Right lung (tissue), 10 donors: ENCODE measurements around the gene MAP4K2. TPM values are rescaled to one million over a fixed set of nuclear protein-coding genes. Genes with fewer than 3 reads are reported as not detected.
"Not testable (repeated sequence)": the region's sequence is repeated elsewhere in the genome, so short reads cannot be mapped to it uniquely, and the experiment has no call there.

Experiments used
- DNase-seq, 2 donors: peaks; one replicate each; pipeline ENCODE4 v3.0.0-alpha.2; 2013
- long read RNA-seq, 8 donors: transcript quantifications; one replicate each; lab custom pipeline, GENCODE V29; 2026
- polyA plus RNA-seq, 5 donors: library from polyadenylated mRNA; unstranded; fragments of 120-200 nt; gene quantifications; one replicate each; pipeline versions ENCODE4 v1.2.1 to v1.2.3, GENCODE V29; 2013; ENCODE audit warnings: inconsistent platforms in 1 of 5, low replicate concordance in 1 of 5; ENCODE audit not compliant: insufficient read length in 5 of 5, insufficient read depth in 1 of 5

MAP4K2 gene
- polyA plus RNA-seq = 10 to 100 TPM; 31.6 to 46.6 (median 42.1) TPM
- long read RNA-seq, donor 1, partial matches to known transcripts = 14 of 14 reads
- long read RNA-seq, donor 1, other reads (novel, unspliced or antisense) = 0 of 14 reads
- long read RNA-seq, donor 2 = 0 reads
- long read RNA-seq, donor 3 = 0 reads
- long read RNA-seq, donor 4 = 0 reads
- long read RNA-seq, donor 5 = 0 reads
- long read RNA-seq, donor 6, full-length matches to known transcripts = 3 of 10 reads
- long read RNA-seq, donor 6, partial matches to known transcripts = 7 of 10 reads
- long read RNA-seq, donor 6, other reads (novel, unspliced or antisense) = 0 of 10 reads
- long read RNA-seq, donor 7, full-length matches to known transcripts = 2 of 2 reads
- long read RNA-seq, donor 7, partial matches to known transcripts = 0 of 2 reads
- long read RNA-seq, donor 7, other reads (novel, unspliced or antisense) = 0 of 2 reads
- long read RNA-seq, donor 8, full-length matches to known transcripts = 1 of 1 reads
- long read RNA-seq, donor 8, partial matches to known transcripts = 0 of 1 reads
- long read RNA-seq, donor 8, other reads (novel, unspliced or antisense) = 0 of 1 reads

DNA sequence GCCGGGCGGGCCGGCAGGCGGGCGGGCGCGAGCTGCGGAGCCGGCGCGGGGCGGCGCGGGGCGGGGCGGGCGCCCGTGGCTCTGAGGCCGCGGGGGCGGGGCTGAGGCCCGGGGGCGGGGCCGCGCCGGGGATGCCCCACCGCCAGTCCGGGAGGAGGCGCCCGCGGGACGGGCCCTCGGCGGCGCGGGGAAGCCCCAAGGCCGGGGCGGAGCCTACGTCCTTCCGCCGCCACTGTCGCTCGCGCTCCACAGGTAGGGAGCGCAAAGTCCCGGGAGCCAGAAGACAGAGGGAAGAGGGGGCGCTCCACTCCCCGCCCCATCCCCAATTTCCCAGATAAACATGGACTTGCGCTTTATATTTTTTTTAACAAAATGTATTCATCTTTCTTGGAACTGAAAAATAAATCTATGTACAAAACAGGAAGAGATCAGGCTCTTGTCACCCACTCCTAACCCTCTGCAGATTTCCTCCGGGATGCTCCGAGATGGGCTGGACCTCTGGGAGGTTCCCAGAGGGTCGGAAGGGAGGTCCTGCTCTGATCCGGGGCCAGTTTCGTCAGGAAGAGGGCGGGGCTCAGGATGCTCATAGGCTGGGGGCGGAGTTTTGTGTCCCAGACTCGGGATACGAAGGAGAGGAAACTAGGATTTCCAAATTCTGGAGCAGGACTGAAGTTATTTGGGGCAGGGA, at the start of gene MAP4K2:
Gene MAP4K2 (minus strand): TSS at position 57 of the 688 bp plus-strand sequence. CDS start 65 bp downstream, outside the sequence.
- DNase-seq = peak; percentile 84 to 89

DNA sequence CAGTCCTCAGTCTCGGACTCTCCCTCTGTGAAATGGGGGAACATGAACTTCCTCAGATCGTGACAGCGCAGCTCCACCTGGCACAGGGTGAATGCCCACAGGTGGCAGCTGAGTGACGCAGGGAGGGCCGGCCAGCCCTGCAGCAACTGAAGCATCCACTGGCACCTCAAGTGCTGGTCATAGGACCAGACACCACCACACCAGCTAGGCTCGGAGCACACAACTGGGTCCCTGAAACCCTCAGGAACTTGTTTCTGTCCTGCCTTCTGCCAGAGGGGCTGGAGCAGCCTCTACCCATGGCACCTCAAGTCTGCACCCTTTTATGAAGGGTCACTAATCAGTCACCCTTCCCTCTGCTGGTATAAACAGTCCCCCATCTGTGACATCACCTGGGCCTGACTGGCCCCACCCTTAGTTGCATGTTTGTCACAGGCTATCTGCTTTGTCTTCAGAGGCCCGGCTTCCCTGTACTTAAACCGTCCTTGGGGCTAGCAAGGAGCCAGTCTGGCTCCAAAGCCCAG, 48.9 kb upstream of the MAP4K2 start:
- no peak for DNase-seq

DNA sequence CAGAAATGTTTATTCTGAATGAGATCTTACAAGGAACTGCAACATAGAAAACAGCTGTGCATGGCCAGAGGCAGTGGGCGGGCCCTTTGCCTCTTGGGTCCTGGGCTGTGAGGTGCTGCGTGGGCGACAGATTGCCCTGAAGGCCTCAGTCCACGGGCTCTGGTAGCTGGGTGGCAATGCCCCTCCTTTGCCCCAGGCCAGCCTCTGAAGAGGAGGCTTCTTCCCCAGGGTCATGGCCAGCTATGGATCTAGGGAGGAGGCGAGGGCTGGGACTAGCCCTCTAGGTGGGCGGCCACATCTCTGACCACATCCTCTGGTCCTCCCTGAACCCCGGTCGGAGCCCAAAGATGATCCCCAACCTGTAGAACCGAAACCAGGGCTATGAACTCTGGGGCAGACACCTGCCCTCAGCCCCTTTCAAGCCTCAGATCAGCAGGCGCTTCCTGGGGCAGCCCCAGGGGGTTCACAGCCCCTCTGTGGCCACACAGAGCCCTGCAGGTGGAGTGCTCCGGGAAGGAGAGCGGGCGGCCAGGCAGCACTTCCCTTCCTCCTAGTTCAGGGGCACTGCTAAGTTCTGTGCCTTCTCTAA, 48.1 kb upstream of the MAP4K2 start:
- no peak for DNase-seq

DNA sequence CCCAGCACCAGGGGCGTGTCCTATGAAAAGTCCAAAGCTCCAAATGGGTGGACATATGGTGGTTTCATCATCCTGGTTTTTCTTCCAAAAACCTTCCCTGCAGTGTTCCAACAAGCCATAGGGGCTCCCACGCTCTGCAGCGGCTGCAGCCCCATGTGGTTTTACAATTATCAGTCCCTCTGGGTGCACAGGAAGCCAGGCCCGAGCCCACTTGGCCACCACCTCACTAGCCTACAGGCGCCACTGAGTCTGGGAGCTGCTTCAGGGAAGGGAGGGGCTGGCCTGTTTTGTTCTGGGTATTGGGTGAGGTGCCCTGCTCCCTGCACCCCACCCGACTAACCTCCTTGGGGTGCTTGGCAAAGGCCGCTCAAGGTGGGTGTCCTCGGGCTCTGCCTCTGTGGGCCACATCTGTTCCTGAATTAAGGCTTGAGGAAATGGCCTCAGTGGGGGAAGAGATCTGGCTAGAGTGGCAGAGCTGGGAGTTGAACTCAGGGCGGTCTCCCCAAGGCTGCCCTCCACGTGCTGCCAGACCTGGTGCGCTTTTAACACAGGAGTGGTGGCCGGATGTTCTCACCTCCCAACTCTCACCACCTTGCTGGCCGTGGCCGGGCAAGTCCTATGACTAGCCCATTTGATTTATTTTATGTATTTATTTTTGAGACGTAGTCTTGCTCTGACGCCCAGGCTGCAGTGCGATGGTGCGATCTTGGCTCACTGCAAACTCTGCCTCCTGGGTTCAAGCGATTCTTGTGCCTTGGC, 46.8 kb upstream of the MAP4K2 start:
- DNase-seq = no peak

DNA sequence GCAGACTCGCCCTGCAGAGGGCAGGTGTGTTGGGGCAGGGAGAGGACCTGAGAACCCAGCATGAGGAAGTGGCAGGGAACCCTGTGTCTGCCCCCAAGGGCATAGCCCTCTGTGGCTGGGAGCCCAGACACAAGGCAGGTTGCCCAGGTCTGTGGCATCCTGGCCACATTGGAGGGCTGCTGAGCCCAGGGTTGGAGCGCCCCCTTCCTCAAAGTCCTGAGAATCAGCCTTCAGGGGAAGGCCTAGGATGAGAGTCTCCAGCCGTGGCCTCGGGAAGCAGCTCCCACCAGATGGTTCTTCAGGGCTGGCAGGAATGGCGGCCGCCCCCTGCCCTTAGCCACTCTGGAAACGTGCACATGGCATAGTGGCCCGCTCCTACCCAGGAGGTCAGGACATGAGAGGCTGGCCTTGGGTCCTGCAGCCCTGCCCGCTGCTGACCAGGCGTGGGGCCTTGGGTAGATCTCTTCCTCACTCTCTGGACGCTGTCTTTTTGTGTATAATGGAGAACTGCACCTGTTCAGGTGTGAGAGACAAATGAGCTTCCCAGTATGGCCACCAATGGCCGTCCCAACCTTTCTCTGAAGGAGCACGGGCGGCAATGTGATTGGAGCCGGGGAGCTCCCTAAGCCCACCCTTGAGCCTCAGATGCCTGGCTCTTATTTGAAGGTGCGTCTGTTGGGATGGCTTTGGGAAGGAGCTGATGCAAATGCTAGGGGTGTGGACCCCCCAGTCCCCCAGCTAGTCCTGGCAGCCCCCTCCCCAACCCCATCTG, 46.0 kb upstream of the MAP4K2 start:
- no peak for DNase-seq

DNA sequence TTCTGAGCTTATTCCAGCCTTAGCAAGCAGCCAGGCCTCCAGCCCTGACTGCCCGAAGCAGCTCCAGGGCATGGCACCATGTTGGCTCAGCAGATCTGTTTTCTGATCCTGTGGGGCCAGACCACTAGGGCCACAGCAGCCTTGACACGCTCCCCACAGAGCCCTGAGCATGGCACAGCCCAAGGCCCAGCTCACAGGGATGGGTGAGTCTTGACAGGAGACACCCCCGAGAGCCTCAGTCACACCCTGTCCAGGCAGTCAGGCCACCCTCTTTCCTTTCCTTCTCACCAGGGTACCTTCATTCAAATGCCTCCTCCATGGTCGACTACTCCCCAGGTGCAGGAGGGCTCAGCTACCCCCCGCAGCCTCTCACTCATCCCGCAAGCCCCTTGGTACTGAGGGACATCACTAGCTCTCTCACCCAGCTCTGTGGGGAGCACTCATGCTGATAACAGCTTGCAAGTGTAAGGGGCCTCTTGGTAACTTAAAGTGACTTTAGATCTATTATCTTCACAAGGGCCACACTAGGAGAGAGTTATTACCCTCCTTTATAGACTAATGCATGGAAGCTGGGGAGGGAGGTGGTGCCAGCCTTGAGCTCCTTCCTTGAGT, 45.3 kb upstream of the MAP4K2 start:
- DNase-seq = no peak

DNA sequence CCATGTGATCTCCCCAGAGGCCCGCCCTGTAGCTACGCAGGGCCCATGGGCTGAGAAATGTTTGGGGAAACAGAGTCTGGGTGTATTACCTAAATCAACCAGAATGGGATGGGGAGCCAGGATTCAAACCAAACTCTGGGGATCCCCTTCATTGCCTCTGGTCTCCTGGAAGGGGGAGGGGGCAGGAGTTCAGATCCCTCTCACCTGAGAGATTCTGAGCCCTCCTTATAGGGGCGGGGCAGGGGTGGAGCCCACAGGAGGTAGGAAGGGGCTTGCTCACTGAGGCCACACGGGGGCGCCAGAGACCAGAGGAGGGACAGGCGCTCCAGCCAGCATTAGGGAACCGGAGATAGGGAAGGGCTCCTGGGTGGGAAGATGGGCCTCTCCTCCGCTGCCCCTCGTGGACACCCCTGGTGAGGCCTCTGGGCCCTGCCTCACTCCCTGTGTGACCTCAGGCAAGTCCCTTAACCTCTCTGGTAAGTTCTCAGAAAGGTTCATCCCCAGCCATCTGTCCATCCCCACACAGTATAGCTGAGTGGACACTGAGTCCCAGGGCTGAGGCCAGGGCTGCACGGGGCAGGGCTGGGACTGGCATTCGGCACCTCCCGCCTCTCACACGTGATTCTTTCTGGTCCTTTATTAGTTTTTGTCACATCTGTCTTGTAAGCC, 44.1 kb upstream of the MAP4K2 start:
- peak; percentile 78 to 86 for DNase-seq

DNA sequence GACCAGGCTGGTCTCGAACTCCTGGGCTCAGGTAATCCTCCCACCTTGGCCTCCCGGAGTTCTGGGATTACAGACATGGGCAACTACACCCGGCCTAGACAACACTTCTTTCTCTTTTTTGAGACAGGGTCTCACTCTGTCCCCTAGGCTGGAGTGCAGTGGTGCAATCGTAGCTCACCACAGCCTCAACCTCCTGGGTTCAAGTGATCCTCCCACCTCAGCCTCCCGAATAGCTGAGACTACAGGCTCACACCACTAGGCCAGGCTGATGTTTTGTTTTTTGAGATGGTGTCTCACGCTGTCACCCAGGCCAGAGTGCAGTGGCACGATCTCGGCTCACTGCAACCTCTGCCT, 42.7 kb upstream of the MAP4K2 start:
- not testable (repeated sequence) for DNase-seq

DNA sequence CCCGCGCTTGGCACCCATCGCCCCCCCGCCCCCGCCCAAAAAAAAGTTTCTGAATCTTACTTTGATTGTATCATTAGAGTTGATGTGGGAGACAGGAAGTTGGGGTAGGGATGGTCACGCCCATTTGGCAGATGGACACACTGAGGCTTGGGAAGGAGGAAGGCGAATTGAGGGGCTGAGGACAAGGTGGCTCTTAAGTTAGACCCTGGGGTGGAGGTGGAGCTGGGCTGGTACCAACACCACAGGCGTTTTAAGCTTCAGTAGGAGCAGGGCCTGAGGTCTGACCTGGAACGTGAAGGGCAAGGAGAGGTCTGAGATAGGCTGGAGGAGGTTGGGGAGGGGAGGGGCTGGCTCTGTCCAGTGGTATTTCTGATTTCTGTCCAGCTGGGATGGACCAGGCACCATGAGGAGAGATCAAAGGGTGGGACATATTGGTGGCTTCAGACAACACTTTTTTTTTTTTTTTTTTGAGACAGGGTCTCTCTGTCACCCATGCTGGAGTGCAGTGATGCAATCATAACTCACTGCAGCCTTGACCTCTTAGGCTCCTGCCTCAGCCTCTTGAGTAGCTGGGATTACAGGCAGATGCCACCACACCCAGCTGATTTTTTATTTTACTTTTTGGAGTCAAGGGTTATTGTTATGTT, 42.2 kb upstream of the MAP4K2 start:
- peak; percentile 82 to 89 for DNase-seq

DNA sequence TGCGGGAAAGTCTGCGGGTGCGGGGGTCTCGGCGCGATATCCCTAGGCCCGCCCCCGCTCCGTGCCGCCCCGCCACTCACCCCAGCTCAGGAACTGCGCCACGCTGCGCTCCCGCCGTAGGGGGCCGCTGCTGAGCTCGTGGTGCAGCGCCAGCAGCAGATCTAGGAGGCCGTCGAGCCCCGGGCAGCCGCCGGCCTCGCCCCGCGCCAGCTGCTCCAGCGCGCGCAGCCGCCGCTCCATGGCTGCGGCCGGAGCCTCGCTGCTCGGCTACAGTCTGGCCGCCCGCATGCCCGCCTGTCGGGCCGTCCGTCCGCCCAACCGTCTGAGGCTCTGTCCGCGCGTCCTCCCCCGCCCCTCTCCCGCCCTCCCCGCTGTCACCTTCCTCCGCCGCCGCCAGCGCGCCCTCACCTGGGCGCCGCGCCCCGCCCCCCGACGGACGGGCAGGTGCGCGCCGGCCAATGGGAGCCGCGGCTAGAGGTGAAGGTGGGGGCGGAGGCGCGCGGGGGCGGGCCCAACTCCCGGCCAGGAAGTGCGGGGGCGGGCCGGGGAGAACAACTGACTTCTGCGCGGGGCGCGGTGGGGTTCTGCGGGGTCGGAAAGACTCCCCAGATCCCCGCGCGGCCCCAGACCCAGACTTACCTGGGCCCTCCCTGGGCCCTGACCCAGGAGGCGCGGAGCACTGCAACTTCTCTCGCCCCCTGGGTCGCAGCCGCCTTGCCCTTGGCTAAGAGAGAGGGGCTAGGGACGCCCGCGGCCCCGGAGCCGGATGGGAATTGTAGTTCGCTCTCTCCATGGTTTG, 41.5 kb upstream of the MAP4K2 start, which contains the start of gene CDC42BPG:
Gene CDC42BPG (minus strand): TSS at position 324 of the 799 bp plus-strand sequence. CDS start 84 bp downstream, at position 240.
- DNase-seq = peak in 1 of 2 donors; percentile 73

DNA sequence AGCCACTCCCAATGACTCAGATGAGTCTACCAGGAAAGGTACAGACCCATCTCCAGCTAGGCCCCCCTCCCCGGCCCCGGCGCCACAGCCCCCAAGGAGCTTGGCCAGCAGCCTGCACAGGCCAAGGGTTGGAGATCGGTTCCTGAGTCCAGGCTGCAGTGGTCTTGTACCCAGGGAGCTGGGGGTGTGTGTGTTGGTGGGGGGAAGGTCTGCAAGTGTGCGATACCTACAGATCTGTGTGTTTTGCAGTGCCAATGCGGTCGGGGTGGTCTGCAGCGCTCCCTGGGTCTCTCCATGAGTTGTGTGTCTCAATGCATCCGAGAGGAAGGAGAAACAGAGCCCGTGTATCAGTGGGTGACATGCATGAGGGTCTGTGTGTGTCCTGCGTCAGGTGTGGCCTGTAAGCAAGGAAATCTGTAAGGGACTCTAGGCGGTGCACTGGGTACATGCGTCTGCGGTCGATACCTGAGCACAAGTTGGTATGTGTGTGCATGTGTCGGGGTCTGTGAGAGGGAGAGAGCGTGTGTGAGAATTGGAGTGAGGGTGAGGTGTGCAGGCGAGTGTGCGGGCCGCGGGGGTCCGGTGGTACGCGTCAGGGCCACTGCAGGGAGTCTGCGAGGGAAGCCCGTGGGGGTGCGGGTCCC, 40.8 kb upstream of the MAP4K2 start:
- no peak for DNase-seq

DNA sequence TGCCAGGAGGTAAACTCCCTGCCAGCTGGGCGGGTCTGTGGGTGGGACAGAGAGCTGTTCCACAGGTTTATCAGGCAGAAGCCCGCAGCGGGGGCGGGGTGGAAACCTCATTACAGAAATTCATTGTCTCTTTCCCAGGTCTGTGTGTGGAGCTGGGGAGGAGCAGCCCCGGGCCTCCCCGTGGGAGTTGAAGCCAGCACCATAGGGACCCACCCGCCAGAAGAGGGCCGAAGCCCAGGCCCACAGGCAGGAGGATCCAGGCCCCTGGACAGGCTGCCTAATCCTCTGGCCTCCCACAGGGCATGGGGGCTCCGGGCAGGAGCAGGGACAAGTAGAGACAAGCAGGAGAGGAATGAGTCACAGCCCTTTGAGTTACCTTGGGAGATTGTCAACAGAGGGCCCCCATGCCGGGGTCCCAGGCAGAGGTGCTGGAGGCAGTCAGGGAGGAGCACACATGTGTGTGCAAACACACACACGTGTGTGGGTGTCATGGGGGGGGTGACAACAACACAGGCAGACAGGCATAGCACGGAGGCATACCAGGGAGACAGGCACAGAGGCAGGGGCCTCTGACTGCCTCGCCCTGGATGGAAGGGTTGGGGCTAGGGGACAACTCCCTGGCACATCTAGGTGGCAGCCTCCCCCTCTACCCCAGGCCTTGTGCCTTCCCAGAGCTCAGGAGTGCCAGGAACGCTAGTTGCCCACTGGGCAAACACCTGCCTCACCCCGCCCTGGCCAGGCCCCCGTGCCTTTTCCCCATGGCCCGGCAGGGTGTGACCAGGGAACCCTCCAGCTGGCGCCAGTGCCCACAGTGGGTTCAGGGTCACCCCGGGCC, 40.1 kb upstream of the MAP4K2 start:
- no peak for DNase-seq

DNA sequence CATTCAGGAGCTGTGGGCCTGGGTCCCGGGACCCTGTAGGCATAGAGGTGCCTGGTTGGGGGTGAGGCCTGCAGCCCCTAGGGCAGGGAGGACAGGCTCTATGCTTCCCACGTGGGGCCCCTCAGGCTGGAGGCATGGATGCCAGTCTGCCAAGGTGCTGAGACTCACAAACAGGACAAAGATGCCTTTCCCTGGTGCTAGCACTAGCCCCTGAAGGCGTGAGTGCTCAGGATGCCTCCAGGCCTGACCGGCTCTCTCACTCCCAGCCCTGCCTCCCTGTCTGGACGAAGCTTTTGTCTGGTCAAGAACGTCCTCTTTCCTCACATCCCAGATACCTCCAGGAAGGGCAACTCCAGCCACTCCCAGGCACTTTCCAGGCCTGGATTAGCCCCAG, 39.3 kb upstream of the MAP4K2 start:
- DNase-seq = no peak

DNA sequence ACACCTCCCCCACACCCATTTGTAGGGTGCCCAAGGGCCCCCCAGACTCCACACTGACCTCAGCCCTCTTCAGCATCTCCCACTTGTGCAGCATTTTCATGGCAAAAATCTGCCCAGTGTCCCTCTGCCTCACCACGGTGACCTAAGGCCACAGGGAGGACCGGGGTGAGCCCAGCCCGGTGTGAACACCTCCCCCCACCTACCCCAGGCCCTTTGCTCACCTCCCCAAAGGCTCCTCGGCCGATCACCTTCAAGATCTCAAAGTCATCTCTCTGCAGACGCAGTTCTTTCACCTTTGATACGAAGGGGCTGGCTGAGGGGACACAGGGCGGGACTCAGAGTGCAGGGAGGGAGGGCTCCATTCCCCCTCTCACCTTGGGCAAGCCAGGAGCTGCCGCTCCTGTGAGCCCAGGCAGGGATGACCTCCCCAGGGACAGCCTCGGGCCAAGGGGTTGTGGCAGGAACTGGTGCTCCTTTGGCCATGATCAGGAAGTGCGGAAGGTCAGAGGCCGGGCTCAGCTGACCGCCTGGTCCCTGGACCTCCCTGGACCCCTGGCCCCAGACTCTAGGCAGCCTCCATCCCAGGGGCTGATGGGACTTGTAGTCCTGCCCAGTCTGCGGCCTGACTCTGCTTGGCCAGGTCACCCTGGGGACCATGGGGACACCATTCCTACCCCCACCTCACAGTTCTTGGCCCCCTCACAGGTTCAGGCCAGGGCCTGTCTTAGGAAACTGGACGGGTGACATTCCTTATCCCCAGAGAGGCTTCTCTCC, 38.8 kb upstream of the MAP4K2 start:
- no peak for DNase-seq

DNA sequence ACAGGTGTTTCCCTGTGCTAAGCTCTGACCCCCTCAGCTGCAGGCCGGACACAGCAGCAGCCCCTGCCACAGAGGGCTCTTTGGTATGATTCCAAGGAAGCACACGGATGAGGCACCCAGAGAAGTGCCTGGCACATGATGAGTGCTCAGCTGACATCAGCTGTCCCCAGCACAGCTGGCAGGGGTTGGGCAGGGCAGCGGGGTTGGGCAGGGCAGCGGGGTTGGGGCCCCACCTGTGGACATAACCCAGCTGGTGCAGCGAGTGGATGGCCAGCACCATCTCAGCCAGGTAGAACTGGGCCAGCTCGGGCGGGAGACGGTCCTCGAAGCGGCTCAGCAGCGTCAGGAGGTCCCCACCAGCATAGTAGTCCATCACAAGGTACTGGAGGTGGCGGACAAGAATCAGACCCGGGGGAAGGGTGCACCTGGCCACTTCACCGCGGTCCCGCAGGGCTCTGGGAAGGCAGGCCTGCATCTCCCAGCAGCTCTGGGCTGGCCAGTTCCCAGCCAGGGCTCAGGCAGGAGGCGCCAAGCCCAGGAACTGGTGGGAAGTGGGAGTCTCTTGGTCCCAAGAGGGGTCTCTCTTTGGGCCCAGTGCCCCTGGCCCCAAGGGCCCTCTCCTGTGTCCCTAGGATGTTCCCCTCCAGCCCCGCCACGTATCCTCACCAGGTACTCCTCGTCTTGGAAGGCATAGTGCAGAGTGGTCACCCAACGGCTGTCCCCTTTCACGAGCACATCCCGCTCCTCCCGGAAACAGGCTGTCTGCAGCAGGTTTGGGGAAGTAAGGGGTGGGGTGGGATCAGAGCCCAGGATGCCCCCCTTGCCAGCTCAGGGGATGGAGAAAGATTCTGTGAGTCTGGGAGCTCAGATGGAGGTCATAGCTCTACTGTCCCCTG, 37.1 kb upstream of the MAP4K2 start:
- no peak for DNase-seq
